T-helper 9 cell (primary cell): ENCODE data around the gene ECSCR.

Experiments used
- DNase-seq: peaks from one replicate; pipeline ENCODE4 v3.0.0-alpha.2; 2020

Gene ECSCR

DNA sequence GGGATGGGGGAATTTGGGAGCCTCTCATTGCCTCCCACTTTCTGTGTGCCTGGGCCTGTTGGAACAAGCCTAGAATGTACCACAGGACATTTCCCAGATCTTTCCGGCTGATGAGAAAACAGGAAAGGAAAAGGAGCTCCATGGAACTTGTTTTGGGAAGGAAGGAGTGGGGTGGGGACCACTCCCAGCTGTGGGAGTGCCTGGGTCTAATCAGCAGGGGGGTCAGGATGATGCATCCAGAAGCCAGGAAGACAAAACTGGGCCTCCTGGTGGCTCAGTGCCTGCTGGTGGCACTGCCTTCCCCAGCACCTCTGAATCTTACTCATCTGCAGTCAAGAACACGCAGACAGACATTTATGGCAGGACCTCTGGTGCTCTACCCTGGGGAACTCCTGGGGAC lies 11.0 kb upstream of the ECSCR start:
- no peak for DNase-seq

DNA sequence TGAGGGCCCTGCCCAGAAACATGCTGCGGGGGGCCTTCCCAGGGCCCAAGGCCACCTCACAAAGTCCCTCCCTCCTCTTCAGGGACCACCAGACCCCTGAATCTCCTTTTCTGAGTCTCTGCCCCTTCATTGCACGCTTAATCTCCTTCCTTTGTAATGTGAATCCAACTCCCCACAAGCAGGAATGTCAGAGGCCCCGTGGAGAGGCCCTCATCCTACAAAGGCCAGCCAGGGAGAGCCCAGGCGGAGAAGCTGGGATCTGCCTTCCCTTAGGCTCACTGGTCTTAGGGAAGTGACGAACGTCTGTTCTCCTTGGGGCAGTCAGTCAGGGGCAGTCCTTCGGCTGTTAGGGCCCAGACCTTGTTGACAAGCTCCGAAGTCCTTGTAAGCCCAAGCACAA lies 10.6 kb upstream of the ECSCR start:
- DNase-seq = no peak

DNA sequence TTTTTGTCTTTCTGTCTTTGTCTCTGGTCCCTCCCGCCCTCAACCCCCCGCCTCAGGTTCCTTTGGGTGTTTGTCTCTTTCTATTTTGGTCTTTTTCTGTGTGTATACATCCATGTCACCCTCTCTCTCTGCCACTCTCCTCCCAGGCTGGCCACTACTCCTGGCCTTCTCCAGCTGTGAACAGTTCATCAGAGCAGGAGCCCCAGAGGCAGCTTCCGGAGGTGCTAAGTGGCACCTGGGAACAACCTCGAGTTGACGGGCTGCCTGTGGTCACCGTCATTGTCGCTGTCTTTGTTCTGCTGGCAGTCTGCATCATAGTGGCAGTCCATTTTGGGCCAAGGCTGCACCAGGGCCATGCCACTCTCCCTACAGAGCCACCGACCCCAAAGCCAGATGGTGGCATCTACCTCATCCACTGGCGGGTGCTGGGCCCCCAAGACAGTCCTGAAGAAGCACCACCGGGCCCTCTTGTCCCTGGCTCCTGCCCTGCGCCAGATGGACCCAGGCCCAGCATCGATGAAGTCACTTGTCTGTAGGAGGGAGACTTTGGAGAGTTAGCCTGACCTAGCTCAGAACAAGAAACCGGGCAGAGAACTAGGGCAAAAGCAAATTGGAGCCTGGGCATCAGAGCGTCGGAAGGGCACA lies 10.0 kb upstream of the ECSCR start:
- DNase-seq = no peak

DNA sequence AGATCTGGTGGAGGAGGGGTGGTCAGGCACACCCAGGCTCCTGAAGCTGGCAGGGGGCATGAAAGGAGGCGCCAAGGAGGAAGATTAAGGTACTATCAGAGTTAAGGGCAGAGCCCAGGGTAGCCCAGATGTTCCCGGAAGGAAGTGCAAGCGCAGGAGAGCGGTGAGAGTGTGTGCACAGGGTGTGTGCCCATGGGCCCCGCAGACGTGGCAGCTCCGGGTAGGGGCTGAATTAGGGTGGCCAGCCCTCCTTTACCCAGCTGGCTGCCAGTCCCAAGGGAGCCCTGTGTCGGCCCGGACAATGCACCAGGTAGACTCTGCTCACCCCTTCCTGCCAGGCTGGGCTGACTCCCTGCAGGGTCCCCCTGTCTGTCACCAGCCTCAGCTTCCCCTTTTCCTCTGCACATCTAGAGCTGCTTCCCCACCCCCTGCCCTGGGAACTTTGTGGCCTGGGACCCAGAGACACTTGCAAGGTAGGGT lies 8.3 kb upstream of the ECSCR start, which contains the start of gene SMIM33:
SMIM33 (plus strand) TSS at position 184 of the 480 bp plus-strand sequence; CDS start at position 302, 118 bp downstream.
- no peak for DNase-seq

DNA sequence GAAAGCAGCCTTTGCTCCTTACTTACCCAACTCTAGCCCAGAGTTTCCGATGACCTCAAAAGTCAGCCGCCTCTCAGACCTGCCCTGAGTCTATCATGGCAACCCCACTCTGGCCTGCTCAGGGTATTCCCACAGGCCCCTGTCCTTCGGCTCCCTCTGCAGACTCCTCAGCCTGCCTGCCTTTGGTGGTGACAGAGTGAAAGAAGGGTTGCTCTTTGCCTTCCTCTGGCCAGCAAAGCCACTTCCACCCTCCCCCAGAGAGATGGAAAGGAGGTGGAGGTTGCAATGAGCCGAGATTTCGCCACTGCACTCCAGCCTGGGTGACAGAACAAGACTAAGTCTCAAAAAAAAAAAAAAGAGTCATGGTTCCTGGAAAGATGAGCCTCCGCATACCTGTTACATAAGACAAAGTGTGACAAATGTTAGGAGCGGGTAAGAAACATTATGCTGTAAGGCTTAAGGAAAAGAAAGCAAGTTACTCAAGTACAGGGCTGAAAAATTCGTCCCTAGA lies 5.9 kb upstream of the ECSCR start:
- no peak for DNase-seq

DNA sequence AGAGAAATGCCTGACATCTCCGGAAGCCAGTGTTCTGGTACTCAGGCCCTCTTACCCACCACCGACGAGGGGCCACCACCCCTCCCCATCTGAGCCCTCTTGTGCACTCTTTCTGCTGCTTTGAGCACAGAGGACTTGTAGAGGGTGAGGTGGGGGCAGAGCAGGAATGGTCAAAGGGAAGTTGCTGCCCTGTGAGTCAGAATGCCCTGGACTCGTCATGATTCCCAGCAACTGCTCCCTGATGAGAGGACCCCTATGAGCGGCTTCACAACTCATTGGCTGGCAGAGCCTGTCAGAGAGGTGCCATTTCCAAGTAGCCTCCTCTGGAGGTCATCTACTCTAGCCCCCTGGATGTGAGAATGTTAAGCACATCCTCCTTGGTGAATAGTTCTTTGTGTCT lies 845 bp downstream of the ECSCR start:
- DNase-seq = no peak

DNA sequence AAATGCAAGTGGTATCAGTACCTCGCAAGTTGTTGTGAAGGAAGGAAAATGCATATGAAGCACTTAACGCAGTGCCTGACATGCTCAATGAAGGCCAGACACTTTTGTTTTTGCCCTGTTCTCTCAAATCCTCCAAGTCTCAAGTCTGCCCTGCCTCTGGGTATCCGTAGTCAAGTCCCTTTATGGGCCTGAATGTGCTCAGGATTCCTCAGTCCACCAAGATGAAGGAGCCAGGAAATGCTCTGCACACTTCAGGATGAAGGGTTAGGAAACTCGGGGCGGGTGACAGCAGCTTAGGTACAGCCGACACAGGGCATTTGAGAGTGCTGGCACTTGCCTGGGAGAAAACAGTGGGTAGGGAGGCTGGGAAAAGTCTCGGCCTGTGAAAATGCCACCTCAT lies 1.4 kb downstream of the ECSCR start:
- DNase-seq = no peak

DNA sequence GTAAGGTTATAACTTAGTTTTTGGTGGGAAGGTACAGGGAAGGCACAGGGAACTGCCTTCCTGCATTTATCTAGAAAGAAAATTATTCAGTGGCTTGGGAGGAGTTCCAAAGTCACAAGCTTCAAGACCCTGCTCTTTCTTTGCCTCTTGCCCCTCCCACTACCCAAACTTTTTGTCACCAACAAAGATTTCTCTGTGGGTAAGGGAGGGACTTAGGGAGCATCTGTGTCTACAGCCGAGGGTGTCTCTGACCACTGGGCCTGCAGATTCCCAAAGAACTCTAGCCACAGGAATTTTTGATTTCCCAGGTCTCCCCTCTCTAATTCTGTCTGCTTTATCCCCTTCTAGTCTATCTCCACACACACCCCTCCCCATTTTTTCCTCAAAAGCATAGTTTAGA lies 2.1 kb downstream of the ECSCR start:
- DNase-seq = no peak

DNA sequence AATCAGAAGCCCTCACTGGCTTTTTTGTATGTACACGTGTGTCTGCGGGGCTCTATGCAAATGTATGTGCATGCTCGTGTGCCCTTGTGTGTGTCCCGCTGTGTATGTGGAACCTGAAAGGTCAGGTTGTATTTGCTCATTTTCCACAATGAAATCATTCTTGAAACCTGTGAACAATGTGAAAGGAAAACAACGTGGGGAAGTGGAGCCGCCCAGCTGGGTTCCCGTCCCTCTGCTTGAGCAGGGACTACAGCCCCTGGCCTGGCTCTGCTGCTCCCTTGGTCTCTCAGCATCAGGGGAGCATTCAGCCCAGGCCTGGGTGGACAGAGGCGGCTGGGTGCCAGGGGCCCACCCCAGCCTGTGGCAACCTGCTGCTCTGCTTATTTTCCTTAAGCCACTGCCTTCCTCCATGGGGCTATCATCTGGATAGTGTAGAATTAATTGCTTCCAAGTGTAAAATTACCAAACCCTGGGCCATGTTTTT lies 3.0 kb downstream of the ECSCR start:
- DNase-seq = no peak

DNA sequence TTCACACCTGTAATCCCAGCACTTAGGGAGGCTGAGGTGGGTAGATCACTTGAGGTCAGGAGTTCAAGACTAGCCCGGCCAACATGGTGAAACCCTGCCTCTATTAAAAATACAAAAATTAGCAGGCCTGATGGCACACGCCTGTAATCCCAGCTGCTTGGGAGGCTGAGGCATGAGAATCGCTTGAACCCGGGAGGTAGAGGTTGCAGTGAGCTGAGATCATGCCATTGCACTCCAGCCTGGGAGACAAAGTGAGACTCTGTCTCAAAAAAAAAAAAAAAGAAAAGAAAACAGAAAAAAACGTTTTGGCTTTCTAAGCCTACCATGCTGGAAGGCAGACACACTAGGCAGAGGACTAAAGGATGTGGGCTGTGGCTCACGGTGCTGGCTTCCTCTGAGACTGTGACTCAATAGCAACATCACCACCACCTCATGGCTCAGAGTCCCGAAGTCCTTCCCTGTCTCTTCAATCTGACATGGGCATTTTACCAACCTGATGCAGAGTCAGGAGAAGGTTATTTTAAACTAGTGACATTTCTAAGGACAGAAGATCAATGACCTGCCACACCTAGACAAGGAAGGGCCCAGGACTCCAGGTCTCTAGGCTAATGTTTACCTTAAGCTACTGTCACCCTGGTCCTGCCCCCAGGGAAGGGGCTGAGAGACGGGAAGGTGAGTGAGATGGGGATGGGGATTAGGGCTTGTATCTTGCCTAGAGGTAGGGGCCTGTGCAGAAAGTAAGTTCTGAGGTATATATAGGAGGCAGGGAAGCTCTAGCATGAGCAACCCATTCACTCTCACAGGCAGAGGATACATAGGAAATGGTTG lies 3.7 kb downstream of the ECSCR start:
- peak; percentile 70 for DNase-seq

DNA sequence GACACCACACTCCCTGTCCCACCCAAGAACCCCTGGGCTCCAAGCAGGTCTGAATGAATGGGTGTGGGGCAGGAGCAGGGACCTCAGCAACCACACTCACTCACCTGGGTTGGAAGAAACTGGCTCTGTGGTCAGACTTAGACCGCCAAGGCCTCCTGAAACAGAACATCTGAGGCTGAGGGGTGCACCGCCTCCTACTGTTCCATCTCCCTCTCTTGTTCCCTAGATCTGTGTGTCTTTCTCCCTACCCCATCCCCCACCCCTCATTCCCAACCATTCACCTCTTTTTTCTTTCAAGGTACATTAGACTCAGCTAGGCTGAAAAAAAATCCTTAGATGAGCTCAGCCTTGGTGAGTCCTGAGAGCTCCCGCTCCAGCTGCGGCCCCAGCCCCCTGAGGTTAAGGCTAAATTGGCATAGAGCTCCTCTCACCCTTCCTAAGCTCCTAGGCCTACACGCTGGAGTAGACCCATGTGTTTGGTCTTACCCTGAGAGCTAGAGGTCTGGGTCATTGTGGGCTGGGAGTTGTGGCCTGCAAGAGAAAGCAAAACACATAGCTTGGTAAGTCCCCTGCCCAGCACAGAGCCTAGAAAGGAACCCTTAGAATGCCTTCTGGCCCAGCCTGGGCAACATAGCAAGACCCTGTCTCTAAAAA lies 4.8 kb downstream of the ECSCR start:
- DNase-seq = no peak

DNA sequence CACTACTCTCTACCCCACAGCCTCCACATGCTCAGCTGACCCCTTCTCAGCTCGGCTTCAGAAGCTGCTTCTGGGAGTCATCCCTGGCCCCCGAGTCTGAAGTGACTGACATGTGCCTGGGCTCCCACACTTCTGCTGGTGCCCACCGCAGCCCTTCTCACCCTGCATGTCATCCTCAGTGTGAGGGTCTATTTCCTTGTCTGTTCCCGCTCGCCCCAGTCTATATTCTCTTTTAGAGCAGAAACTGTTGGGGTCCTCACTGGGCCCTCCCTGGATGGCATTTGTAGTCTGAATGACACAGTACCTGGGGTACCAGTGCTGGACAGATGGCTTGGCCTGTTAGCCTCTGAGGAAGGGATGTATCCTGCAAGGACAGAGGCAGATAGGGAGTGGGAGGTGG lies 5.3 kb downstream of the ECSCR start:
- DNase-seq = no peak

DNA sequence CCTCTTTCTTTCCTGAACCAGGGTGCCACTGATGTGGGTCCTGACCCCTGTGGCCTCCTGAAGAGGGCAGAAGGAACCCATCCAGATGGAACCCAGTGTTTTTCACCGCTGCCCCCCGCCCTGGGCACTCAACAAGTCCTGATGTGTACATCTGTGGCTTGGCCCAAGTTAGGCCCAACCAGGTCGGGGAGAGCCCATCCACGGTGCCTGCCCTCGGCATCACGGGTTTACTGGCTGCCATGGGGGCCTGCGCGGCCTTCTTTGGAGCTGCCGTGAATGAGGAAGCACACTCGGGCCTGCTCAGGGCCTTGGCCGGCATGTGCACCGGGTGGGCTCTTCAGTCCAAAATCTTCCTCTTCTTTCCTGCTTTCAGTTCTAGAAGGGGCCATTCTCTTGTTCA lies 5.8 kb downstream of the ECSCR start:
- no peak for DNase-seq

DNA sequence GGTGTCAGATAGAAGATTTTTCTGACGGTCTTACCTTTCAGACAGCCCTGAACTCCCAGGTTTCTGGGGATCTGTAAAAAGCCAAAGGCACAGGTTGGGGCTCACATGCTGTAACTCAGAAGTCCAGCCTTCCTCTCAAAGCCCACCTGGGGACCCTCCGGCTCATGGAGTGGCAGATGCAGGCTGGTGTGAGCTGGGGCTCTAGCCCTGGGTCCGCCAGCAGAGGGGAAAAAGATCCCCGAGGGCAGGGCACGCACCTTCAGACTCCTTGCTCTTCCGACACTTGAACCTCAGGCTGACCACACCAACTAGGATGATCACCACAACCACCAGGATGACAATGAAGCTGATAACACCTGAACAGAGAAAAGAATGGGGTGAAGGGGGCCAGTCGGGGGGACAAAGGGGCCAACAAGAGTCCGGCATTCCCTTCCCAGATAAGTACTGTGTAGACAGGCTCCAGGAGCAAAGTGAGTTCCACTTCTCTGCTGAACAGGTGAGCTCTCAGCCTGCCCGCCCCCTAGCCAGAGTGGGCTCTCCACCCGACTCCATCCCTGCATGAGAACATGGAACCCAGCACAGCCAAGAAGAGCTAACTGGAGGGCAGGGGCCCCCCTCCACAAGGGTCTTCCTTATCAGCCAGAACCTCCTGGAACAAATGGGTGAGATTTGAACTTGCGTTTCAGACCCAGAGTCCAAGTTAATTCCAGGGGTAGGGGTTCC lies 7.8 kb downstream of the ECSCR start:
- DNase-seq = no peak

DNA sequence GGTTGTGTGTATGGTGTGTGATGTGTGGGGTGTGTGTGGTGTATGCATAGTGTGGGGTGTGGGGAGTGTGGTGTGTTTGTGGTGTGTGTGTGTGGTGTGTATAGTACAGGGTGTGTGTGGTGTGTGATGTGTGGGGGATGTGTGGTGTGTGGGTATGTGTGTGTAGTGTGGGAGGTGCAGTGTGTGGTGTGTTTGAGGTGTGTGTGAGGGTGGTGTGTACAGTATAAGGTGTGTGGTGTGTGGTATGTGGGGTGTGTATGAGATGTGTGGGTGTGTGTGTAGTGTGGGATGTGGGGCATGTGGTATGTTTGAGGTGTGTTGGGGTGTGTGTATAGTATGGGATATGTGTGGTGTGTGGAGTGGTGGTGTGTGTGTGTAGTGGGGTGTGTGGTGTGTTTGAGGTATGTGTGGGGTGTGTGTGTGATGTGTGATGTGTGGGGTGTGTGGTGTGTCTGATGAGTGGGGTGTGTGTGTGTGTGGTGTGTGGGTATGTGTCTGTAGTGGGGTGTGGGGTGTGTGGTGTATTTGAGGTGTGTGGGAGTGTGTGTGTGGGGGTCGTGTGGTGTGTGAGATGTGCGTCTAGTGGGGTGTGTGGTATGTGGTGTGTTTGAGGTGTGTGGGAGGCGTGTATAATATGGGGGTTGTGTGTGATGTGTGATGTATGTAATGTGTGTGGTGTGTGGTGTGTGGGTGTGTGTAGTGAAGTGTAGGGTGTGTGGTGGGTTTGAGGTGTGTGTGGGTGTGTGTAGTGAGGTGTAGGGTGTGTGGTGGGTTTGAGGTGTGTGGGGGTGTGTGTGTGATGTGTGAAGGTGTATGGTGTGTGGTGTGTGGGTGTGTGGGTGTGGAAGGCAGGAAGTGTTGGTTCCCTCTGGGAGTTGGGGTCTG lies 8.6 kb downstream of the ECSCR start:
- DNase-seq = no peak

DNA sequence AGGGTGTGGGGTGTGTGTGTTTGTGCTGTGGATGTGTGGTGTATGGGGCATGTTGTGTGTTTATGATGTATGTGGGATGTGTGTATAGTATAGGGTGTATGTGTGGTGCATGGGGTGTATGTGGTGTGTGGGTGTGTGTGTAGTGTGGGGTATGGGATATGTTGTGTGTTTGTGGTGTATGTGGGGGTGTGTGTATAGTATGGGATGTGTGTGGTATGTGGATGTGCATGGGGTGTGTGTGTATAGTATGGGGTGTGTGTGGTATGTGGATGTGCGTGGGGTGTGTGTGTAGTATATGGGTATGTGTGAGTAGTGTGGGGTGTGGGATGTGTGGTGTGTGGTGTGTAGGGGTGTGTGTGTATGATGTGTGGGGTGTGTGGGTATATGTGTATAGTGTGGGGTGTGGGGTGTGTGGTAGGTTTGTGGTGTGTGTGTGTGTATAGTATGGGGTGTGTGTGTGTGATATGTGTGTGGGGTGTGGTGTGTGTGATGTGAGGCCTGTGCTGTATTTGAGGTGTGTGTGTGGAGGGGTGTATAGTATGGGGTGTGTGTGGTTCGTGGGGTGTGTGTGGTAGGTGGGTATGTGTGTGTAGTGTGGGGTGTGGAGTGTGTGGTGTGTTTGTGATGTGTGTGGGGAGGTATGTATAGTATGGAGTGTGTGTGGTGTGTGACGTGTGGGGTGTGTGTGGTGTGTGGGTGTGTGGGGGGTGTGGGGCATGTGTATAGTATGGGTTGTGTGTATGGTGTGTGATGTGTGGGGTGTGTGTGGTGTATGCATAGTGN lies 10.5 kb downstream of the ECSCR start:
- no peak for DNase-seq

DNA sequence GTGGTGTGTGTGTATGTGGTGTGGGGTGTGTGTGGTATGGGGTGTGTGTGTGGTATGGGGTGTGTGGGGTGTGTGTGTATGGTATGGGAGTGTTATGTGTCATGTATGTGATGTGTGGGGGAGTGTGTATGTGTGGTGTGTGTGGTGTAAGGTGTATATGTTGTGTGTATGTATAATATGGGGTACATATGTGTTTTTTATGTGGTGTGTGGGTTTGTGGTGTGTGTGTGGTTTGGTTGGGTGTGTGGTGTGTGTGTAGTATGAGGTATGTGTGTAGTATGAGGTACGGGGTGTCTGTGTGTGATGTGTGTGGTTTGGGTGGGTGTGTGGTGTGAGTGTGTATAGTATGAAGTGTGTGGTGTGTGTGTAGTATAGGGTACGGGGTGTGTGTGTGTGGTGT lies 11.4 kb downstream of the ECSCR start:
- no peak for DNase-seq

DNA sequence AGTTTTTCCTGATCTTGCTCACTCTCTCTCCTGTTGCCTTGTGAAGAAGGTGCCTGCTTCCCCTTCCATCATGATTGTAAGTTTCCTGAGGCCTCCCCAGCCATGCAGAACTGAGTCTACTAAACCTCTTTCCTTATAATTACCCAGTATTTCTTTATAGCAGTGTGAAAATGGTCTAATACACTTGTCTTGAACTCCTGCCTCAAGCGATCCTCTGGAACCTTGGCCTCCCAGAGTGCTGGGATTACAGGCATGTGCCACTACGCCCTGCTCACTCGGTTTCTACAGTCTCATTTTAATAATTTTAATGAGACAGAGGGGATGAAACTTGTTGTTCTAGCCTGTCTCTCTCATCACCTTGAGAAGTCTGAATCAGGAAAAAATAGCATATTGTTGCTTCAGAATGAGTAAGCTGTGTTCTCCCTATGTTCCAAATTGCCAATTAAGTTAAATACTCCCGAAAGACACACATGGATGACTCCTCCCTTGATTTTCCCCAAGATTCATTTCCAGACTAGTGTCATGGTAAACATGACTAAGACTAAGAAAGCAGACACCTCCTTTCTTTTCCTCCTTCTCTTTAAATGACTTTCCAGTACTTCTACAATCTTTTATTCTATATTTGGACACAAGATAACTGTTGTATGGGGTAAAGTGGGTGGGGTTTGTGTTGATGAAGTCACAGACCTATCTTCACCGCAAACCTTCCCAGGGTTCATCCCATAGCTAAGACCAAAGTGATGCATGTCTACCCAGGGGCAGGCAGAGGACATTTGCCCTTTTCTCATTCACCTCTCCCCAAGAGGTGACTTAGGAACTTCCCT lies 15.4 kb downstream of the ECSCR start:
- DNase-seq = no peak

DNA sequence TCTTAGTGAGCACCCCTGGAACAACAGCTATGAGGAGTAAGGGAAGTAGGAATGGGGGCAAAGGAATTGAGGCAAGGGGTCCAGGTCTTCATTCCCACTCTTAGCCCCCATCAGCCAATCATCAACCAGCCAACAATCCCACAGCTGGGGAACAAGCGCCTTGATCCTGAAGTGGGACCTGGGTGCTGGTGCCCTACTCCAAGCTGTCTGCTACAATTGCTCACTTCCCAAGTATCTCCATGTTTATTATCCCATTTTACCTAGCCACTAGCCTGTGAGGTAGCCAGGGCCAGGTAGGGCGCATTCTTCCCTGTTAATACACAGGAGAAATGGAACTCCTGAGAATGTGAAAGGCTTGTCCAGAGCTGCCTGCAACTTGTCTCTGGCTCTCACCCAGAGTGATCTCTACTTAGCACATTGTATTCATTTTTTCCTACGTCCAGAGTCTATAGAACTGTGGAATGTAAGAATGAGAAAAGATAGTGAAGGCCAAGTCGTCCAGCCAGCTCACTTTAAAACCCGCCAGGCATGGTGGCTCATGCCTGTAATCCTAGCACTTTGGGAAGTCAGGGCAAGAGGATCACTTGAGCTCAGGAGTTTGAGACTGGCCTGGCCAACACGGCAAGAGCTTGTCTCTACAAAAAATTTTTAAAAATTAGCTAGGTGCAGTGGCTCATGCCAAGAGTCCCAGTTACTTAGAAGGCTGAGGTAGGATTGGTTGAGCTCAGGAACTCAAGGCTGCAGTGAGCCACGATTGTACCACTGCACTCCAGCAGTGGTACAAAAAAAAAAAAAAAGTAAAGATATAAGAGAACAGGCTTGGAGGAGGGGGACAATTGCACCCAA lies 17.0 kb downstream of the ECSCR start:
- no peak for DNase-seq
